H1 (cell line): Measurements from ENCODE around the gene DOCK1.

ENCODE experiments used
- POLR2A ChIP-seq, 2 experiments: IDR thresholded peaks; 1 replicate in 1 of 2; 2 replicates in 1 of 2; pipeline ENCODE4 v1.6.1; 2011; ENCODE audit warnings: low read depth in 2 of 2, low read length in 2 of 2, mild to moderate bottlenecking in 2 of 2; ENCODE audit errors: control extremely low read depth in 1 of 2
- SIN3A ChIP-seq, 2 experiments: IDR thresholded peaks in 1 of 2; conservative IDR thresholded peaks in 1 of 2; 2 replicates each; pipeline ENCODE4 v1.6.1; 2011 to 2012; ENCODE audit warnings: low read length in 2 of 2, improper control_type of control experiment in 1 of 2, low read depth in 1 of 2, mild to moderate bottlenecking in 1 of 2
- TF ChIP-seq, protein P1 (sequence below), 3 experiments: IDR thresholded peaks; 1 replicate in 2 of 3; 2 replicates in 1 of 3; pipeline versions ENCODE4 v1.5.1 to v1.6.1; 2011; ENCODE audit warnings: low read length in 3 of 3, mild to moderate bottlenecking in 3 of 3, inconsistent platforms in 2 of 3, low read depth in 1 of 3, moderate library complexity in 1 of 3; ENCODE audit not compliant: insufficient read depth in 1 of 3; ENCODE audit errors: control extremely low read depth in 1 of 3

DNA sequence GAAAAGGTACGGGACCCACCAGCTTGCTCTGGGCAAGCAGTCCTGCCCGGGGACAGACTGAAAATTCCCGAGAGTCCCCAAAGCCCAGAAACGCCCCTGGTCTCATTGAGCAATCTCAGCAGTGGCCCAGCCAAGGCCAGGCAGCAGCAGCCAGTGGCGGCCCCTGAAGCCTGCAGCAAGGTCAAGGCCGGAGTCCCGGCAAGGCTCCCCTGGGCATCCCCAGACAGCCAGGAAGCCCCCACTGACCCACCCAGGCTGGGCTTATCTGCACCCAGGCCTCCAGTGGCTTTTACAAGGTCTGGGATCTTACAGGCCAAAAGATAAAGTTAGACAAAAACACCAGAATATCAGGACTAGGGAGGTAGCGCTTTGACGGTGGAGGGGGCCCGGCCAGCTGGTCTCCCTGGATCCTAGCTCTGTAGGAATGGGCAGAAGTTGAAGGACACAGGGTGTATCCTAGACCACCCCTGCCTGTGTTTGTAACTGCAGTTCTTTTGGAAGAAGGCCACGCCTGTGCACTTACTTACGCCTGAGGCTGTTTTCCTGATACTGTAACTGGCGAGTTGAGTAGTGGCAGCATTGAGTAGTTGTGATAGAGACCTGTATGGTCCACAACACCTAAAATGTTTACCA, 513.4 kb downstream of the DOCK1 start:
- TF ChIP-seq POLR2A (IDR thresholded peaks at IDR 0.05; ENCODE audit: control extremely low read depth in 1 of 2, low read depth in 2 of 2, low read length in 2 of 2): no peak
- TF ChIP-seq, protein P1, sequence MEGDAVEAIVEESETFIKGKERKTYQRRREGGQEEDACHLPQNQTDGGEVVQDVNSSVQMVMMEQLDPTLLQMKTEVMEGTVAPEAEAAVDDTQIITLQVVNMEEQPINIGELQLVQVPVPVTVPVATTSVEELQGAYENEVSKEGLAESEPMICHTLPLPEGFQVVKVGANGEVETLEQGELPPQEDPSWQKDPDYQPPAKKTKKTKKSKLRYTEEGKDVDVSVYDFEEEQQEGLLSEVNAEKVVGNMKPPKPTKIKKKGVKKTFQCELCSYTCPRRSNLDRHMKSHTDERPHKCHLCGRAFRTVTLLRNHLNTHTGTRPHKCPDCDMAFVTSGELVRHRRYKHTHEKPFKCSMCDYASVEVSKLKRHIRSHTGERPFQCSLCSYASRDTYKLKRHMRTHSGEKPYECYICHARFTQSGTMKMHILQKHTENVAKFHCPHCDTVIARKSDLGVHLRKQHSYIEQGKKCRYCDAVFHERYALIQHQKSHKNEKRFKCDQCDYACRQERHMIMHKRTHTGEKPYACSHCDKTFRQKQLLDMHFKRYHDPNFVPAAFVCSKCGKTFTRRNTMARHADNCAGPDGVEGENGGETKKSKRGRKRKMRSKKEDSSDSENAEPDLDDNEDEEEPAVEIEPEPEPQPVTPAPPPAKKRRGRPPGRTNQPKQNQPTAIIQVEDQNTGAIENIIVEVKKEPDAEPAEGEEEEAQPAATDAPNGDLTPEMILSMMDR (IDR thresholded peaks at IDR 0.05; ENCODE audit: control extremely low read depth in 1 of 3, insufficient read depth in 1 of 3, low read depth in 1 of 3, low read length in 3 of 3): no peak
- TF ChIP-seq SIN3A (conservative IDR thresholded peaks at IDR 0.05 in 1 of 2, IDR thresholded peaks at IDR 0.05 in 1 of 2; ENCODE audit: low read depth in 1 of 2, low read length in 2 of 2): no peak
